Measurements from ENCODE around the gene ZRANB1. TPM values are rescaled to one million over a fixed set of nuclear protein-coding genes. Genes with fewer than 3 reads are reported as not detected.

Gene ZRANB1
- total and polyA plus RNA-seq, 7 experiments from 2014 or later, result 7.3 to 26.4 (median 17.3) TPM

- POLR2A ChIA-PET, result no interaction called here
- ATAC-seq (no peak), DNase-seq (peak in 1 of 9 donors; percentile 16)
- Mint-ChIP-seq H3K27me3 (peaks cover 0 to 4% (median 0%) of the 10 kb centered on the region in 5 donors), H3K36me3 (no peaks in the 10 kb centered on the region), H3K4me1 (peaks cover 0 to 5% (median 0%) of the 10 kb centered on the region in 7 donors), H3K9me3 (no peaks in the 10 kb centered on the region), H3K4me3 (no peak overlapping the region), H3K27ac (no peak overlapping the region)
- CTCF ChIA-PET, result no interaction called here
- no peak overlapping the region for H3K4me3 ChIP-seq (ENCODE audit: low read length)
- H3K9me3 ChIP-seq (ENCODE audit: control insufficient read depth in 2 of 3, low read length in 3 of 3), result no peaks in the 10 kb centered on the region
- no peaks in the 10 kb centered on the region for H3K27me3 ChIP-seq (ENCODE audit: control insufficient read depth in 2 of 2, insufficient read depth in 2 of 2, low read length in 2 of 2)
- H3K36me3 ChIP-seq (ENCODE audit: control insufficient read depth in 2 of 3, insufficient read depth in 3 of 3, low read length in 3 of 3), result no peaks in the 10 kb centered on the region
- no peak overlapping the region for H3K27ac ChIP-seq (ENCODE audit: low read depth, low read length)
- no peaks in the 10 kb centered on the region for H3K4me1 ChIP-seq (ENCODE audit: control insufficient read depth in 2 of 2, insufficient read depth in 2 of 2, low read length in 2 of 2)
- intact Hi-C loops (cut with micrococcal nuclease), result no loop called here
Observed at GRCh38 chr10:125002047-125002422, 60.1 kb downstream of the ZRANB1 start.

GRCh38 chr10:125002423-125003145 lies 60.7 kb downstream of the ZRANB1 start:
- H3K27me3 ChIP-seq (ENCODE audit: control insufficient read depth in 2 of 2, insufficient read depth in 2 of 2, low read length in 2 of 2), result no peaks in the 10 kb centered on the region
- no peaks in the 10 kb centered on the region for H3K9me3 ChIP-seq (ENCODE audit: control insufficient read depth in 2 of 3, low read length in 3 of 3)
- CTCF ChIA-PET, result no interaction called here
- Mint-ChIP-seq H3K36me3 (no peaks in the 10 kb centered on the region), H3K4me1 (peaks cover 0 to 5% (median 0%) of the 10 kb centered on the region in 7 donors), H3K27me3 (peaks cover 0 to 4% (median 0%) of the 10 kb centered on the region in 5 donors), H3K4me3 (no peak overlapping the region), H3K9me3 (no peaks in the 10 kb centered on the region), H3K27ac (no peak overlapping the region)
- intact Hi-C loops (cut with micrococcal nuclease), result no loop called here
- no peak overlapping the region for H3K27ac ChIP-seq (ENCODE audit: low read depth, low read length)
- POLR2A ChIA-PET, result no interaction called here
- H3K36me3 ChIP-seq (ENCODE audit: control insufficient read depth in 2 of 3, insufficient read depth in 3 of 3, low read length in 3 of 3), result no peaks in the 10 kb centered on the region
- peak in 1 of 9 donors; percentile 10 for DNase-seq
- no peaks in the 10 kb centered on the region for H3K4me1 ChIP-seq (ENCODE audit: control insufficient read depth in 2 of 2, insufficient read depth in 2 of 2, low read length in 2 of 2)
- H3K4me3 ChIP-seq (ENCODE audit: low read length), result no peak overlapping the region
- no peak for ATAC-seq

GRCh38 chr10:125003146-125003900 lies 61.4 kb downstream of the ZRANB1 start:
- no peaks in the 10 kb centered on the region for H3K4me1 ChIP-seq (ENCODE audit: control insufficient read depth in 2 of 2, insufficient read depth in 2 of 2, low read length in 2 of 2)
- no peaks in the 10 kb centered on the region for H3K9me3 ChIP-seq (ENCODE audit: control insufficient read depth in 2 of 3, low read length in 3 of 3)
- H3K27me3 ChIP-seq (ENCODE audit: control insufficient read depth in 2 of 2, insufficient read depth in 2 of 2, low read length in 2 of 2), result no peaks in the 10 kb centered on the region
- Mint-ChIP-seq H3K27ac (no peak overlapping the region), H3K9me3 (no peaks in the 10 kb centered on the region), H3K27me3 (peaks cover 0 to 4% (median 0%) of the 10 kb centered on the region in 5 donors), H3K4me1 (peaks cover 0 to 5% (median 0%) of the 10 kb centered on the region in 7 donors), H3K4me3 (no peak overlapping the region), H3K36me3 (no peaks in the 10 kb centered on the region)
- DNase-seq, result peak in 1 of 9 donors; percentile 16
- no peak overlapping the region for H3K27ac ChIP-seq (ENCODE audit: low read depth, low read length)
- no peak overlapping the region for H3K4me3 ChIP-seq (ENCODE audit: low read length)
- ChIA-PET CTCF (no interaction called here), POLR2A (no interaction called here)
- ATAC-seq, result no peak
- intact Hi-C loops (cut with micrococcal nuclease), result no loop called here
- H3K36me3 ChIP-seq (ENCODE audit: control insufficient read depth in 2 of 3, insufficient read depth in 3 of 3, low read length in 3 of 3), result no peaks in the 10 kb centered on the region

- Histone ChIP-seq H3K4me3 (ENCODE audit: low read length) (no peak overlapping the region), H3K9me3 (ENCODE audit: control insufficient read depth in 2 of 3, low read length in 3 of 3) (no peaks in the 10 kb centered on the region), H3K27me3 (ENCODE audit: control insufficient read depth in 2 of 2, insufficient read depth in 2 of 2, low read length in 2 of 2) (no peaks in the 10 kb centered on the region), H3K36me3 (ENCODE audit: control insufficient read depth in 2 of 3, insufficient read depth in 3 of 3, low read length in 3 of 3) (no peaks in the 10 kb centered on the region), H3K4me1 (ENCODE audit: control insufficient read depth in 2 of 2, insufficient read depth in 2 of 2, low read length in 2 of 2) (no peaks in the 10 kb centered on the region), H3K27ac (ENCODE audit: low read depth, low read length) (no peak overlapping the region)
- ATAC-seq, result no peak
- no peak overlapping the region for H3K4me3 Mint-ChIP-seq
- intact Hi-C loops (cut with micrococcal nuclease), result no loop called here
- H3K36me3 Mint-ChIP-seq, result no peaks in the 10 kb centered on the region
- ChIA-PET CTCF (no interaction called here), POLR2A (no interaction called here)
- DNase-seq, result no peak
- no peak overlapping the region for H3K27ac Mint-ChIP-seq
- peaks cover 0 to 5% (median 0%) of the 10 kb centered on the region in 7 donors for H3K4me1 Mint-ChIP-seq
- H3K27me3 Mint-ChIP-seq, result peaks cover 0 to 4% (median 0%) of the 10 kb centered on the region in 5 donors
- H3K9me3 Mint-ChIP-seq, result no peaks in the 10 kb centered on the region
Observed at GRCh38 chr10:125003901-125004467, 62.1 kb downstream of the ZRANB1 start.

GRCh38 chr10:125004571-125005311 lies 62.8 kb downstream of the ZRANB1 start:
- H3K27me3 ChIP-seq (ENCODE audit: control insufficient read depth in 2 of 2, insufficient read depth in 2 of 2, low read length in 2 of 2), result no peaks in the 10 kb centered on the region
- Mint-ChIP-seq H3K27ac (no peak overlapping the region), H3K27me3 (peaks cover 0 to 4% (median 0%) of the 10 kb centered on the region in 5 donors), H3K4me3 (no peak overlapping the region), H3K9me3 (no peaks in the 10 kb centered on the region), H3K4me1 (peaks cover 0 to 5% (median 0%) of the 10 kb centered on the region in 7 donors), H3K36me3 (no peaks in the 10 kb centered on the region)
- ChIA-PET POLR2A (no interaction called here), CTCF (no interaction called here)
- H3K36me3 ChIP-seq (ENCODE audit: control insufficient read depth in 2 of 3, insufficient read depth in 3 of 3, low read length in 3 of 3), result no peaks in the 10 kb centered on the region
- H3K27ac ChIP-seq (ENCODE audit: low read depth, low read length), result no peak overlapping the region
- DNase-seq, result no peak
- no peaks in the 10 kb centered on the region for H3K9me3 ChIP-seq (ENCODE audit: control insufficient read depth in 2 of 3, low read length in 3 of 3)
- ATAC-seq, result no peak
- H3K4me3 ChIP-seq (ENCODE audit: low read length), result no peak overlapping the region
- intact Hi-C loops (cut with micrococcal nuclease), result no loop called here
- H3K4me1 ChIP-seq (ENCODE audit: control insufficient read depth in 2 of 2, insufficient read depth in 2 of 2, low read length in 2 of 2), result no peaks in the 10 kb centered on the region

GRCh38 chr10:125005312-125006187 lies 63.6 kb downstream of the ZRANB1 start:
- intact Hi-C loops (cut with micrococcal nuclease), result no loop called here
- ATAC-seq, result no peak
- no peak overlapping the region for H3K4me3 ChIP-seq (ENCODE audit: low read length)
- H3K9me3 ChIP-seq (ENCODE audit: control insufficient read depth in 2 of 3, low read length in 3 of 3), result no peaks in the 10 kb centered on the region
- Mint-ChIP-seq H3K4me1 (peaks cover 0 to 5% (median 0%) of the 10 kb centered on the region in 7 donors), H3K4me3 (no peak overlapping the region), H3K36me3 (no peaks in the 10 kb centered on the region), H3K27me3 (peaks cover 0 to 4% (median 0%) of the 10 kb centered on the region in 5 donors), H3K9me3 (no peaks in the 10 kb centered on the region), H3K27ac (no peak overlapping the region)
- no peaks in the 10 kb centered on the region for H3K4me1 ChIP-seq (ENCODE audit: control insufficient read depth in 2 of 2, insufficient read depth in 2 of 2, low read length in 2 of 2)
- ChIA-PET POLR2A (no interaction called here), CTCF (no interaction called here)
- H3K27me3 ChIP-seq (ENCODE audit: control insufficient read depth in 2 of 2, insufficient read depth in 2 of 2, low read length in 2 of 2), result no peaks in the 10 kb centered on the region
- DNase-seq, result no peak
- no peaks in the 10 kb centered on the region for H3K36me3 ChIP-seq (ENCODE audit: control insufficient read depth in 2 of 3, insufficient read depth in 3 of 3, low read length in 3 of 3)
- H3K27ac ChIP-seq (ENCODE audit: low read depth, low read length), result no peak overlapping the region
